H9 (cell line): ENCODE measurements around the gene TLL2. TPM values are rescaled to one million over a fixed set of nuclear protein-coding genes. Genes with fewer than 3 reads are reported as not detected.

ENCODE experiments used
- DNase-seq: peaks from one replicate; pipeline ENCODE4 v3.0.0-alpha.2; 2017
- H2AFZ ChIP-seq: one replicate; pipeline ENCODE4 v1.6.1; 2013; ENCODE audit warnings: mild to moderate bottlenecking, low read length, control low read depth, moderate library complexity
- H2AK5ac ChIP-seq: 2 replicates; pipeline ENCODE4 v1.6.1; 2013; ENCODE audit warnings: low read length, control low read depth, mixed read lengths; ENCODE audit not compliant: insufficient read length
- H2BK120ac ChIP-seq: one replicate; pipeline ENCODE4 v1.6.1; 2013; ENCODE audit warnings: low read depth, mild to moderate bottlenecking, low read length, control low read depth, inconsistent platforms; ENCODE audit not compliant: poor library complexity, severe bottlenecking
- H2BK12ac ChIP-seq: 2 replicates; pipeline ENCODE4 v1.6.1; 2013; ENCODE audit warnings: low read length, control low read depth, mixed read lengths, low read depth; ENCODE audit not compliant: insufficient read length
- H2BK15ac ChIP-seq: 2 replicates; pipeline ENCODE4 v1.6.1; 2013; ENCODE audit warnings: low read depth, low read length, control low read depth
- H2BK20ac ChIP-seq: one replicate; pipeline ENCODE4 v1.6.1; 2013; ENCODE audit warnings: low read depth, mild to moderate bottlenecking, low read length, control low read depth, inconsistent platforms; ENCODE audit not compliant: poor library complexity, severe bottlenecking
- H2BK5ac ChIP-seq: 2 replicates; pipeline ENCODE4 v1.6.1; 2013; ENCODE audit warnings: low read length, control low read depth, mixed read lengths; ENCODE audit not compliant: insufficient read length
- H3K14ac ChIP-seq: 2 replicates; pipeline ENCODE4 v1.6.1; 2013; ENCODE audit warnings: low read length, control low read depth; ENCODE audit not compliant: insufficient read depth
- H3K18ac ChIP-seq: 2 replicates; pipeline ENCODE4 v1.6.1; 2013; ENCODE audit warnings: low read depth, mild to moderate bottlenecking, mixed read lengths, low read length, control low read depth; ENCODE audit not compliant: insufficient read length
- H3K23ac ChIP-seq: 2 replicates; pipeline ENCODE4 v1.6.1; 2013; ENCODE audit warnings: low read length, control low read depth, mixed read lengths, low read depth; ENCODE audit not compliant: insufficient read length
- H3K23me2 ChIP-seq: 2 replicates; pipeline ENCODE4 v1.6.1; 2013; ENCODE audit warnings: low read depth, mild to moderate bottlenecking, mixed read lengths, low read length, control low read depth; ENCODE audit not compliant: insufficient read length, poor library complexity, severe bottlenecking
- H3K27ac ChIP-seq: 2 replicates; pipeline ENCODE4 v1.5.1; 2013; ENCODE audit warnings: low read length, control low read depth, mixed read lengths, low read depth; ENCODE audit not compliant: insufficient read length
- H3K27me3 ChIP-seq: 2 replicates; pipeline ENCODE4 v1.6.1; 2013; ENCODE audit warnings: low read length, control low read depth, inconsistent platforms; ENCODE audit not compliant: insufficient read depth
- H3K4ac ChIP-seq: 2 replicates; pipeline ENCODE4 v1.6.1; 2013; ENCODE audit warnings: low read depth, mild to moderate bottlenecking, control low read depth, inconsistent platforms, low read length, moderate library complexity
- H3K4me1 ChIP-seq: 2 replicates; pipeline ENCODE4 v1.6.1; 2013; ENCODE audit warnings: low read length, control low read depth, inconsistent platforms; ENCODE audit not compliant: insufficient read depth
- H3K4me2 ChIP-seq: 2 replicates; pipeline ENCODE4 v1.6.1; 2013; ENCODE audit warnings: low read length, control low read depth, mixed read lengths; ENCODE audit not compliant: insufficient read length, insufficient read depth
- H3K56ac ChIP-seq: 2 replicates; pipeline ENCODE4 v1.6.1; 2013; ENCODE audit warnings: low read depth, mild to moderate bottlenecking, mixed read lengths, low read length, control low read depth; ENCODE audit not compliant: insufficient read length
- H3K79me1 ChIP-seq: 2 replicates; pipeline ENCODE4 v1.6.1; 2013; ENCODE audit warnings: low read depth, mild to moderate bottlenecking, moderate library complexity, low read length, control low read depth, inconsistent platforms; ENCODE audit not compliant: insufficient read depth, poor library complexity, severe bottlenecking
- H3K79me2 ChIP-seq: 2 replicates; pipeline ENCODE4 v1.6.1; 2013; ENCODE audit warnings: low read length, control low read depth, inconsistent platforms; ENCODE audit not compliant: insufficient read depth
- H3K9ac ChIP-seq: 2 replicates; pipeline ENCODE4 v1.6.1; 2013; ENCODE audit warnings: low read length, control low read depth, mixed read lengths; ENCODE audit not compliant: insufficient read length; ENCODE audit errors: extremely low read depth
- H3K9me3 ChIP-seq: one replicate; pipeline ENCODE4 v1.6.1; 2013; ENCODE audit warnings: low read depth, low read length, inconsistent platforms; ENCODE audit not compliant: control insufficient read depth
- H3T11ph ChIP-seq: one replicate; pipeline ENCODE4 v1.6.1; 2013; ENCODE audit warnings: mild to moderate bottlenecking, low read length, control low read depth, inconsistent platforms
- H4K20me1 ChIP-seq: one replicate; pipeline ENCODE4 v1.6.1; 2013; ENCODE audit not compliant: control insufficient read depth, insufficient read length, insufficient read depth
- H4K5ac ChIP-seq: 2 replicates; pipeline ENCODE4 v1.6.1; 2013; ENCODE audit warnings: low read depth, mild to moderate bottlenecking, mixed read lengths, low read length, control low read depth; ENCODE audit not compliant: insufficient read length
- H4K8ac ChIP-seq: replicated peaks from 2 replicates; pipeline ENCODE4 v1.6.1; 2013; ENCODE audit warnings: low read length, control low read depth, mixed read lengths, low read depth; ENCODE audit not compliant: insufficient read length
- H4K91ac ChIP-seq: 2 replicates; pipeline ENCODE4 v1.6.1; 2013; ENCODE audit warnings: low read depth, mild to moderate bottlenecking, moderate library complexity, mixed read lengths, low read length, control low read depth; ENCODE audit not compliant: insufficient read length
- H3K27ac Mint-ChIP-seq, 3 experiments: 2 replicates in 2 of 3; 3 replicates in 1 of 3; pipeline ENCODE4 v1.8.0; 2020 to 2021; ENCODE audit warnings: mixed read lengths in 3 of 3, mild to moderate bottlenecking in 1 of 3, moderate library complexity in 1 of 3
- H3K27me3 Mint-ChIP-seq: 2 replicates; pipeline ENCODE4 v1.8.0; 2021; ENCODE audit warnings: low read depth, mild to moderate bottlenecking, moderate library complexity, mixed read lengths
- H3K36me3 Mint-ChIP-seq, 3 experiments: 2 replicates in 2 of 3; 3 replicates in 1 of 3; pipeline ENCODE4 v1.8.0; 2020 to 2021; ENCODE audit warnings: low read depth in 3 of 3, mixed read lengths in 3 of 3; ENCODE audit not compliant: insufficient read depth in 1 of 3
- H3K4me1 Mint-ChIP-seq, 2 experiments: 2 replicates each; pipeline ENCODE4 v1.8.0; 2020; ENCODE audit warnings: mixed read lengths in 2 of 2
- H3K4me3 Mint-ChIP-seq, 2 experiments: 2 replicates in 1 of 2; 3 replicates in 1 of 2; pipeline ENCODE4 v1.8.0; 2020 to 2021; ENCODE audit warnings: mild to moderate bottlenecking in 2 of 2, mixed read lengths in 2 of 2, moderate library complexity in 1 of 2
- H3K9me3 Mint-ChIP-seq, 2 experiments: 2 replicates in 1 of 2; 3 replicates in 1 of 2; pipeline ENCODE4 v1.8.0; 2020; ENCODE audit warnings: mild to moderate bottlenecking in 2 of 2, mixed read lengths in 2 of 2, moderate library complexity in 1 of 2
- WGBS: extraction: QIAGEN DNeasy Blood & Tissue Kit; methylation state at CpG from one replicate; pipeline ENCODE4 v1.1.7; 2013; ENCODE audit warnings: missing lambda C conversion rate, low lambda C conversion rate, mixed read lengths; ENCODE audit not compliant: insufficient read length; ENCODE audit errors: extremely low coverage; 5-methylcytosine and 5-hydroxymethylcytosine counted together
- total RNA-seq: library from RNA; stranded (reverse); gene quantifications from 2 replicates; pipeline ENCODE4 v1.2.1, GENCODE V29; 2021
- TF ChIP-seq, protein P1 (sequence below): fragments of 200-600 bp; sonication (generic); conservative IDR thresholded peaks from 3 replicates; pipeline ENCODE4 v1.8.0; 2021; ENCODE audit warnings: antibody characterized with exemption, mild to moderate bottlenecking

TLL2 gene
- total RNA-seq, 1 experiment from 2014 or later, result 1.4 TPM

DNA sequence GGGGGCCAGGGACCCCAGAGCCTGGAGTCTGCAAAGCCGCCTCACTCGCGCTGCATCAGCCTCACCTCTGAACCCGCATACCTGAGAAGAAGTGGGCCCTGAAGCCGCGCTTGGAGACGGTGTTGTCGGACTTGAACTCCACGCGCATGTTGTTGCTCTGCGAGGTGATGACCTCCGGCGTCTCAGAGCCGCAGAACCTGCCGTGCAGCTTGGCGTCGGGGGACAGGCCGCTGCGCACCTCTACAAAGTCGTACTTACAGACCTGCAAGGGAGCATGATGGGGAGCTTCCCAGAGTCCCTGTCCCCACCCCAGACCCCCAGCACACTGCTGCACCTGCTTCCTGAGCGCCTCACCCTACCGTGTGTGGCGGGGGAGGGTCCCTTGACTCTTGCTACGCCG, 129.2 kb downstream of the TLL2 start:
- Histone ChIP-seq H2BK12ac (no peak overlapping the region), H2AK5ac (no peak overlapping the region), H3K18ac (no peak overlapping the region)

More for the DNA sequence above, 129.2 kb downstream of the TLL2 start:
- no peak overlapping the region for H3K56ac ChIP-seq
- H3K9me3 Mint-ChIP-seq, result no peaks in the 10 kb centered on the region; a peak in 2 of 5 replicates
- no peak overlapping the region for H3K4me2 ChIP-seq
- no peaks in the 10 kb centered on the region for H3K27me3 ChIP-seq
- no peak for DNase-seq
- no peaks in the 10 kb centered on the region for H3K79me1 ChIP-seq
- no peaks in the 10 kb centered on the region for H3K4me1 Mint-ChIP-seq
- H4K5ac ChIP-seq, result no peak overlapping the region
- no peak overlapping the region for H3K27ac Mint-ChIP-seq
- no CpG with 5 or more reads among the region's 25 CpGs for WGBS
- no peak overlapping the region for H4K91ac ChIP-seq
- H3K4me1 ChIP-seq, result no peaks in the 10 kb centered on the region
- no peak overlapping the region for H3K9ac ChIP-seq
- H2BK120ac ChIP-seq, result no peak overlapping the region
- H3K27ac ChIP-seq, result no peak overlapping the region
- H3T11ph ChIP-seq, result no peak overlapping the region
- no peaks in the 10 kb centered on the region for H3K23me2 ChIP-seq
- no peak overlapping the region for H3K14ac ChIP-seq
- no peaks in the 10 kb centered on the region; a peak in 2 of 7 replicates for H3K36me3 Mint-ChIP-seq
- H3K79me2 ChIP-seq, result no peaks in the 10 kb centered on the region
- no peak overlapping the region for H4K8ac ChIP-seq
- H2BK15ac ChIP-seq, result no peak overlapping the region
- TF ChIP-seq, protein P1, sequence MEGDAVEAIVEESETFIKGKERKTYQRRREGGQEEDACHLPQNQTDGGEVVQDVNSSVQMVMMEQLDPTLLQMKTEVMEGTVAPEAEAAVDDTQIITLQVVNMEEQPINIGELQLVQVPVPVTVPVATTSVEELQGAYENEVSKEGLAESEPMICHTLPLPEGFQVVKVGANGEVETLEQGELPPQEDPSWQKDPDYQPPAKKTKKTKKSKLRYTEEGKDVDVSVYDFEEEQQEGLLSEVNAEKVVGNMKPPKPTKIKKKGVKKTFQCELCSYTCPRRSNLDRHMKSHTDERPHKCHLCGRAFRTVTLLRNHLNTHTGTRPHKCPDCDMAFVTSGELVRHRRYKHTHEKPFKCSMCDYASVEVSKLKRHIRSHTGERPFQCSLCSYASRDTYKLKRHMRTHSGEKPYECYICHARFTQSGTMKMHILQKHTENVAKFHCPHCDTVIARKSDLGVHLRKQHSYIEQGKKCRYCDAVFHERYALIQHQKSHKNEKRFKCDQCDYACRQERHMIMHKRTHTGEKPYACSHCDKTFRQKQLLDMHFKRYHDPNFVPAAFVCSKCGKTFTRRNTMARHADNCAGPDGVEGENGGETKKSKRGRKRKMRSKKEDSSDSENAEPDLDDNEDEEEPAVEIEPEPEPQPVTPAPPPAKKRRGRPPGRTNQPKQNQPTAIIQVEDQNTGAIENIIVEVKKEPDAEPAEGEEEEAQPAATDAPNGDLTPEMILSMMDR, result no peak
- H4K20me1 ChIP-seq, result no peaks in the 10 kb centered on the region
- H2BK20ac ChIP-seq, result no peak overlapping the region
- no peak overlapping the region for H2AFZ ChIP-seq
- no peak overlapping the region for H3K4me3 Mint-ChIP-seq
- H3K27me3 Mint-ChIP-seq, result peaks cover 7% of the 10 kb centered on the region
- no peak overlapping the region for H3K4ac ChIP-seq
- no peak overlapping the region for H3K23ac ChIP-seq
- H3K9me3 ChIP-seq, result no peaks in the 10 kb centered on the region
- no peak overlapping the region for H2BK5ac ChIP-seq
